ENCODE results near the gene ITGB8.

ITGB8 gene

DNA sequence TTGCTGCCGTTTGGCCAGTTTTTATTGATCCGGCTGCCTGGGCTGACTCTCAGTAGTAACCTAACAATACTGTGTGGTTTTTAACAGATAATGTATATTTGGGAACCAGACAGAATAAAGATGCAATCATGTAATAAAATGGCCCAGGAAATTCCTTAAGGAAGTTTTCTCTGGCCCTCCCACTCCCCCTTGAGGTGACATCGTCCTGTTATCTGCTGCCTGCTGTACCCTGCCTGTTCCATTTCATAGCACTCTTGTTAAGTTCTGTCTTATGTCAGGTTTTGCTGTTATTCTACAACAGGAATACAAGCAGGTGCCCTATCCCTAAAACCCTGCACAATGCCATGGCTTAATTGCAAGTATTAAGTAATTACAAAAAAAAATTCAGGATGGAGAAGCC, 12.5 kb downstream of the ITGB8 start:
- DNase-seq (ENCODE audit: low read depth), result peak; percentile 6

DNA sequence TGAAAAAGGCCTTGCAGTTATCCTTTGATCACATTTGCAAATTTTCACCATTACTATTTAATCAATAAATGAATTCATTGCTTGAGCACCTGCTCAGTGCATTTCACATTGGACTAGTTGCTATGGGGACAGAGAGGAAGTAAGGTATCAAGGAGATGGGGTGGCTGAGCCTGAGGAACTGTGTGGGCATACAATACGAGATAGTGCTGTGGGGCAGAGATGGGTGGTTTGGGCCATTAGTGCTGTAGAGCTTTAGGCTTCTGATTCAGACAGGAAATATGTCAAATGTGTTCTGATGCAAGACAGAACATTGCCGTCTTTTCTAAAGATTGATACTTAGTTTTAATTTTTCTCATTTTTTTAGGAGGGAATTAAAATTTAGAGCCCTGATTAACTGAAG, 13.2 kb downstream of the ITGB8 start:
- no peak for DNase-seq (ENCODE audit: low read depth)

DNA sequence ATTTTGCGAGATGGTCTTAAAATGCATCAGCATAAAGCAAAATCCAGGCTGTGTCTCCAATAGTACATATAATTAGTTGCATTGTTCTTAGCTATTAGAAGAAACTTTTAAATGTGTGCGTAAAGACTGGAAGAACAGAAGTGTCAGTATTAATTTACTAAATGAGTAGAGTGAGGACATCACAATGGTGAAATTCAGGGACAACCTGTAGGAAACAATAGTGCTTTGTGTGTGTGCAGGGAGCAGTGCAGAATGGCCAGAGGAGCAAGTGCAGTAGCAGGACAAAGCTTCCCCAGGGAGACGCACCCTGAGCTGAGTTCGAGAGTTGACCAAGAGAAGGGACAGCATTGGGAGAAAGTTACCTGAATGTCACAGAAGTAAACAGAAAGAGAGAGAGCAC, 13.7 kb downstream of the ITGB8 start:
- no peak for DNase-seq (ENCODE audit: low read depth)

DNA sequence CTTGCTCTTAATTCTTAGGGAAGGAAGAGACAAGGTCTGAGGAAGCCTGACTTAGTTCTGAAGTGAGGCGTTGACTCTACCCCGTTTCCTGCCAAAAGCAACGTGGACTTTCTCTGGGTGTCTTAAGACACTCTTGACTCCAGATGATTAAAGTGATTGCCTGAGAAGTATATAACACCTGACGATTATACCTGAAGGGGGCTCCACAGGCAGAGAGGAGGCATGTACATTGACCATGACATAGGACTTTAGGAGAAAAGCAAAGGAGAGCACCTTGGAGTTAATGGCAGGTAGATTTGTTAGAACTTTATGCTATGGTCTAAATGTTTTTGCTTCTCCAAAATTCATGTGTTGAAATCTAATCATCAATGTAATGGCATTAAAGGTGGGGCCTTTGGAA, 15.9 kb downstream of the ITGB8 start:
- DNase-seq (ENCODE audit: low read depth), result no peak

DNA sequence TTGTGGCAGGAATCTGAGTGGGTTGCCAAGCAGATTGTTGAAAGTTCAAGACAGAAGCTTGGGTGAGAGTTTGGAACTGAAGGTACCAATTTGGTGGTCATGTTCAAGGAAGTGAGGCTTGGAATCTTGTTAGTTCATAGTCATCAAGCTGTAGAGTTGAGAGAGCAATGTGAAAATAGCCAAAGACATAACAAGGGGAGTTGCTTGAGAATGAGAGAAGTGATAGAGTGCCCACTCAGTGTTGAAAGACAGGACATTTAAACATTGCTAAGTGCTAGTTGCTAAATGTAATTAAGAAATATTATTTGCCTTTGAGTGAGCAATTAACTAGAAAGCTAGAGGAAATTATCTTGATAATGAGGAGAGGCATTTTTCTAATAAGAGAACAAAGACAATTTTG, 17.0 kb downstream of the ITGB8 start:
- no peak for DNase-seq (ENCODE audit: low read depth)

DNA sequence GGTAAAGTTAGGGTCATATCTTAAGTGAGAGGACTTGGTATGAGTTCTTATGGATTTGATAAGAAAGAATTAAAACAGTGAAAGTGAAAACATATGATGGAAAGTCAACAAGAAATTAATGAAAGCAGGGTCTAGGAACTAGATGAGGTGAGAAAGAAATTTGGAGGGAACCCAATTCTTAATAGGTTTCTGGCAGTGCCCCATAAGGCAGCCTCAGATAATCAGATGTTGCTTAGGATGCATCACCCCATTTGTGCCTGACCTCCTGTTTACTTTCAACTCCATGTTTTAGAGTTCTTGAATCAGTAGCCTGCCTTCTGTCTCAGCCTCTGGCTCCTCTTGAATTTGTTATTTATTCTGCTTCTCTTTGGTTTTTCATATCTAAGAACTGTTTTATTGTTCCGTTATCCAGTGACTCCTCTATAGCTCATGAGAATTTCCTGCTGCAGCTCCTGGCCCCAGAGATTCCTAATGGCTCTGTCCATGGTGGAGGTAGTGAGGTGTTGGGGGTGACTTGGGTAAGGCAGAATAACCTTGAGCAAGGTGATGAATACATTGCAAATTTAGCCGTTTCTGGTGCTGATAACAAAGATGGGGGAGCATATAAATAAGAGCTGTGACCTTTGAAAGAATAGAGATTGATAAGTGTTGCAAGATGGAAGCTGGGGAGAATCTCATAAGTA, 17.6 kb downstream of the ITGB8 start:
- DNase-seq (ENCODE audit: low read depth), result no peak

DNA sequence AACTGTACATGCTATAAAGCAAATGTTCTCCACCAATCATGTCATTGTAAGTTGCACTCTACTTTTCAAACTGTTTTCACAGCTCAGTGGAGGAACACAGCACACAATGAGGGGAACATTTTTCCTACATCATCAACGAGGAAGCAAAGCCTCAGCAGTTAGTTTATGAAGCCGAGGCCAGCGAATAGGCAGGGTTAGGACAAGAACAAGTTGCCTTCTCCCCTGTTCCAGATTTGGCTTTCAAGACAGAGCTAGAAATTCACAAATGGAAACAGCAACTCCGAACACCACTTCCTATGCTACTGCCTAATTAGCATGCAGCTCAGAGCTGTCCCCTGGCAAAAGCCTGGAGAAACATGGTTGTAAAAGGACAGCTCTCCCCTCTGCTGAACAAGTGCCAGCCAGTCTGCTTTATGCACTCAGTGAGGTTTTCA, 19.8 kb downstream of the ITGB8 start:
- no peak for DNase-seq (ENCODE audit: low read depth)

DNA sequence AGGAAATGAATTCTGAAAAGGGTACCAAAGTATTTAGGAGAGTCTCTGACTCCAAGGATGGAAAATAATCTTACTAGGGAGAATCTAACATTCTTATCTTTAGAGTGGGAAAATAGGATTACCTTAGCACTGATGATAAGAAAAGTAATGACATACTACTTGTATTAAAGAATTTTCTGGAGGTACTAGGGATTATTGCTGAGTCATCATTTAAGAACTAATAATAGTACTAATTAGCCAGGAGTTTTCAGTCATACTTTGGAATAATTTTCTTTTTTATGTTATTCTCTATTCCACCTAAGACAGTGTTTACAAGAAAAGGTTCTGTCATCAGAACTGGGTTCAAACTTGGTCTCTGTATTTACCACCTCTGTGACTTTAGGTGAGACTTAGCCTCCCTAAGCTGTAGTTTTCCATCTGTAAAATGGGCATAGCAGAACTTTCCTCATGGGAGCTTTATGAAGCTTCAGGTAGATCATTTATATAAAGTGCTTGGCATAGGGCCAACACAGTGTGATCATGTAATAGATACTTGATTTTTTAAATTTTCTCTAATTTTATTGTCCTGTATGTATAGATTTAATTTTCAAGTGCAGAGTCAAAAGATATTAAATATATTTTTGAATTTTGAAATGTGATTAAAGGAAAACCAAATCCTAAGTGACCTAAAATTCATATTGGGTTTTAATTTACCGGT, 20.4 kb downstream of the ITGB8 start:
- no peak for DNase-seq (ENCODE audit: low read depth)

DNA sequence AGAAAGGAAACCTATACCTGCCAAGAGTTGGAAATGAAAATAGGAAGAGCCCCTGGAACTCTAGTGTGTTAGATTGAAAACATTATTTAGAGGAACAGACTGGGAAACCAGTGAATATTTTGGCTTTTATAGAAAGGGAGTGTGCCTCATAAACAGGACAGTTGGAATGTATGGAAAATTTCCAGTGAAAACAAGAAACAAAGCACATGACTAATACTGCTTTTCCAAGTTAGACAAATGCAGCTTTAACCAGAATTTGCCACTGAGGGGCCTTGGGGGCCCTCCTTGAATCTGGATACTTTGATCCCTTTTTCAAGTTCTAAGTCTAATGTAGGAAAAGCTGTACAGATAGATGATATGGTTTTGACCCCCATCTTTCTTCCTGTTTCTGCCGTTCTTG, 21.2 kb downstream of the ITGB8 start:
- DNase-seq (ENCODE audit: low read depth), result peak; percentile 9

DNA sequence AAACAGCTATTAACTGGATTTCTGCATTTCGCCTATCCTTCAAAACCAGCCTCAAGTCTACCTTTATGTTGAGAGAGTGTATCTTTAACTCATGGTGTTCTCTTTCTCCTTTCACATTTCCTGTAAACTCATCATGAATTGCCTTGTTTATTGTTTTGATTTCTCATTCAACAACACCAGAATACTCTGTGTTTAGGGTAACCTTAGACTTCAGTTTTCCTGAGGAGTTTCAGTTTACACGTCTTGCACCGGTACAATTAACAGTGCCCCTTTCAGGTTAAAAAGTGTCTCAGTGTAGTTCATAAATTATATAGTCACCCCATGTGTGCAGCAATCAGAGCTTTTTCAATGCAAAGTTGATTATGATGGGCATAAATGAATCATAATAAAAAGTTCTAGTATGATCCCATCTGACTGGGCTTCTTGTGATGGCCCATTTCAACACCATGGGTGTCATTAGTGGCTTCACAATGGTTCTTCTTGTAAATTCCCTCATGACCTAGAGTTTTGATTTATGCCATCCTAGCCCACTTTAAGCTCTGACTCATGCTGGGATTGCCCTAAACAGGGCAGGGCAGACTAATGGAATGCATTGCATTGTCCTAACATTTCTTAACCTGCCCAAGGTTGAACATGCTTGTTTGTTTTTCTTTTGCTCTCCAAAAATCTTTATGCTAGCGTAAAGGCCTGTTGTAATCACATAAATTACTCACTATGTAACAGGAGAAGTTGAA, 22.0 kb downstream of the ITGB8 start:
- peak; percentile 50 for DNase-seq (ENCODE audit: low read depth)

DNA sequence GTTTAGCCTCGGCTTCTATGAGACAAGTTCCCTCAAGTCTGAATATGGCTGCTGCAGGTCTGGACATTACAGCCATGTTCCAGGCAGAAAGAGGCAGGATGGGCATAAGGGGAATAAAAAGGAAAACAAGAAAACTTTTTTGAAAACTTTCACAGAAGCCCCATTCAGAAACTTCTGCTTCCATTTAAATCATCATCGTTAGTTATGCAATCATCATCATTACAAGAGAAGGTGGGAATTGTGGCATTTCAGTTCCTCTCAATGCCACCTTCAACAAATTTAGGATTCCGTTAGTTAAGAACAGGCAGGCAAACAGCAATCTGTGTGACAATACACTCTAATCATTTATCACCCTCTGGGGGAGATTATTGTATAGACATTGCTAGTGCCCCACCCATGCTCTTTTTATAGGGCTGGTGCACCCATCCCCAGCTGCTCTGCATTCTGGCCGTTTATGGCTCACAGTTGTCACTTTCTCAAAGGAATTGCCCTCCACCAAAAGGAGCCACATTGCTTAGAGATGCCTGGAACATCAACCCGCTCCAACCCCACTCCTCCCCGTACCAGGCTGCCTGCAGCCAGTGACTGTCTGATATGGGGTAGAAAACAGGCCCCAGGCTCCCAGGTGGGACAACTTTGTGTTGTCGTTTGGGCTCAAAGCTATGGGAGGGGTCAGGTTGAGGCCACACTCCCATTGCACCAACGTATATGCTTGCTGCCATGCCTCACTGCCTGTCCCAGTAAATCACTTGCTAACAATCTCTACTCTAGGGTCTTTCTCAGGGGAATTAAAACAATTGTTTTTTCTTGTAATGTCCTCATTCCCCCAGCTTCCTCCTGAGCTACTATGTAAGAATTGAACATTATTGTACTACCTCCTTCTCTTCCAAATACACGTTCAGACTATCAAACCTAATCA, 24.2 kb downstream of the ITGB8 start:
- DNase-seq (ENCODE audit: low read depth), result no peak

DNA sequence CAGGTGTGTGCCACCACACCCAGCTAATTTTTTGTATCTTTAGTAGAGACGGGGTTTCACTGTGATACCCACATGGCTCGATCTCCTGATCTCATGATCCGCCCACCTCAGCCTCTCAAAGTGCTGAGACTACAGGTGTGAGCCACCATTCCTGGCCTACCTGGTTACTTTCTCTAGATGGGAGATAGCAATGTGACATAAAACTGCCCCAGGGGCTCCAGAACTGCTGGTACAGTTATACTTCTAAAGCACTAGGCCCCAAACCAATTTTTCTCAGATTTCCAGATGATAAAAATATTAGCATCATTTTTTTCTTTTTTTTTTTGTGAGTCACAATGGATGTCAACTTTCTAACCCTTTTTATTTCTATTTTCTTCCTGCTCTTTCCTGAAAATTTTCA, 27.4 kb downstream of the ITGB8 start:
- DNase-seq (ENCODE audit: low read depth), result no peak

DNA sequence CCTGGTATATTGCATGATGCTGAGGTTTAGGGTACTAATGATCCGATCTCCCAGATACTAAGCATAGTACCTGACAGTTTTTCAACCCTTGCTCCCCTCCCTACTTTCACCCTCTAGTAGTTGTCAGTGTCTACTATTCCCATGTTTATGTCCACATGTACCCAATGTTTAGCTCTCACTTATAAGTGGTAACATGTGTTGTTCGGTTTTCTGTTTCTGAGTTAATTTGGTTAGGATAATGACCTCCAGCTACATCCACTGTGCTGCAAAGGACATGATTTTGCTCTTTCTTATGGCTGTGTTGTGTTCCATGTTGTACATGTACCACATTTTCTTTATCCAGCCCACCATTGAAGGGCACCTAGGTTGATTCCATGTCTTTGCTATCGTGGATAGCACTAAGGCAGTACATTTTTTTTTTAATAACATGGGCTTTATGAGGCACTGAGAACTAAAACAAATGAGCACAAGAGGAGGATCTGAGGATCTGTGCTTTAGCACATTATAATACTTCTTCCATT, 28.1 kb downstream of the ITGB8 start:
- DNase-seq (ENCODE audit: low read depth), result no peak

DNA sequence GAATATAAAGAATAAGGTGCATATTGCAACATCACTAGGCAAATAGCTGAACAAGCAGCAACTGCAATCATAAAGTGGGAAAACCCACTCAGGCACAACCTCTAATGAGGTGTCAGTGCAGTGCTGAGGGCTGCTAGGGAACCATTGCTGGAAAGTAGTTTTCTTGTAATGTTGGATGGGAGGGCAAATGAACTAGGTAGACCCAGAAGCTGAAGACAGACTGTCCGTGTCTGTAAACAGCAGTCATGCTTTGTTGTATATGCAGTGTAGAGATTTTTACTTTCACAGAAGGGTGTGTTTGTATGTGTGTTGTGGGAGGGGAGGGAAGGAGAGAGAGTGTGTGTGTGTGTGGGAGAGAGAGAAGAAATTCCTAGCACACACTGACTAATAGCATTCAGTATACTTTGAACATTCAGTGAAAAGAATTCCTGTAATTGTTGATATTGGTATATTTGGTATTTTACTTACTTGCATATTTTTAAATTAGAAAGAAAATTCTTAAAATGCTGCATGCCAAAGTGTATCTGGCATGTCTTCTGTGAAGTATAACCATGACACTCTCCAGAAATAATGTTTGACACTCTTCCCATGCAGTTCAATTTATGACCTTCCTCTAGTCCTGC, 28.8 kb downstream of the ITGB8 start:
- DNase-seq (ENCODE audit: low read depth), result no peak

DNA sequence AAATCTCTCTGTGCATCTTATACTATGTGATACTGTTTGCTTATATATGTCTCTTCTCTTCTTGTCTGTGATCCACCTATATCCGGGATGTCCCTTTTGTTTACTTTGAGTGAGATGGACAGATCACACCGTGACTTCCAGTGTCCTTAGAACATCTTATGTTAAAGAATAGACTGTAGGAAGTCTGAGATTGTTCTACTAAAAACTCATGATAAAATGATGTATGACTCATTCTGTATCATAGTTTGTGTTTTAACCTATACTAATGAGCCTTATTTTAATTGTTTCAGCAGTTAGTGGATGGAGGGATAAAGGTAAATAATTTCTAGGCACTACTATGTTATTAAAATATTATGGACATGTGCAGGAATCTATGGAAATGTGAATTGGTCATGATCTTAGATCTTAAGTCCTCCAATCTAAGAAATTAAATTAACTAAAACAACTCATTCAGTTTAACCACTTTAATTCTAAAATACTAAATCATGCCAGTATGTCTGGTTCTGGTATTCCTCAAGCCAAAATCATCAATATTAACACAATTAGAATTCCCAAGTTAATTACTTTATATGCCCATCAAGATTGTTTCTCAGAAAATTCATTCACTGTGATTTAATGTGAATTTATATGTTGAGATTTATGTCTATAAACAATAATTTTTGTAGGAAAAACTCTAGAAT, 32.0 kb downstream of the ITGB8 start:
- DNase-seq (ENCODE audit: low read depth), result no peak

DNA sequence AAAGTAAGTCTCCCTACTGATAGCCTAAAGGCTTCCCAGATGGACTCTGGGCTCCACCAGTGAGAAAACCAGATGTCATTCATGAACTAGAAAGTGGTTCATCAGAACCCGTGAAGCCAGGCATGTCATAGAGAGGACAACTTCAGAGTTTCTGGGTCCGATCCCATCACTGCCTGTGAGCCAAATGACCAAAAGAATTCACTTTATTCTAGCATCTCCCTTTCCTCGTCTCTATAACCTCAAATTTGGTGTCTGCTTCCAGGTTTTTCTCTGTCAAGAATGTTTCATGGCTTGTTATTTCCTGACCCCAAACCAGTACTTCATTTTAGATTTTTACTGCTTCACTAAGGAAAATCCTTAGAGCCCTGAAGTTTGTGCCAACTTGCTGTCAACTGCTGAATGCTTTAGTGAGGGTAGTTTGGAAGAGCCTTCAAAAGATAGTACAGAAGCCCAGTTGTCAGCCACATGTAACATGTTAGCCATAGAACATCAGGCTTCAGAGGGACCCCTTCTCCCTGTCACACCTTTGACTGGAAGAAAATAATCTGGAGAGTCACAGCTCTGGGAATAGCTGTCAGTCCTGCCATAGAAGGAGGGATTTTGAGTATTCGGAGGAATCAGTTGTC, 34.0 kb downstream of the ITGB8 start:
- no peak for DNase-seq (ENCODE audit: low read depth)

DNA sequence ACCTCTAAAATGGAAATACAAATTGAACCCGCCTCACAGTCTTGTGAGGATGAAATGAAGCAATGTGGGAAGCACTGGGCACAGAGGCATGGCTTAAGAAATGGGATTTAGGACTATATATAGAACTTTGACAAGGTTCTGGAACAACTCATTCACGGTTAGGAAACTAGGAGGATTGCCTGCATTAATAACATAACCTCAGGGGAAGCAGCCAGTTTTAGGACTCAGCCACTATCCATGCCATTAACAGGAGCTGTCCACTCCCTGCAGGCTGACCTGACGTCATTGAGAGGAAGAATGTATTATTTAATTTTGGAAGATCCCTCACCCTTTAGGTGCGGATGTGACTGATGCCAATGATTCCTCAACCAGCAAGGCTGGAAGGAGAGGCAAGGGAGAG, 34.8 kb downstream of the ITGB8 start:
- no peak for DNase-seq (ENCODE audit: low read depth)

DNA sequence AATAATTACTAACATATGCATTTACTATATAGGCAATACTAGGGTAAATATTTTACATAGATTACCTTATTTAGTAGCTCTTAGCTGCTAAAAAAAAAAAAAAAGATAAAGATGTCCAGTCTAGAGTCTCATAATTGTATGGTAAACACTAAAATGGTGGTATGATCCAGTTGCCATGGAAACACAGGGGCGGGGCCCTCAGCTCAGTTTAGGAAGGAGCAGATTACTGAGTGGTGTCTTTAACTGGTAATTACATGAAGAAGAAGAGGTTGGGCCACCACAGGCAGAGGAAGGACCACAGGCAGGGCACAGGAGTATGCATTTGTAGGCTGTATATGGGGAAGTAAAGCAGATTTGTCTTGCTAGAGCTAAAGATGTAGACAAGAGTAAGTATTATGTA, 43.7 kb downstream of the ITGB8 start:
- DNase-seq (ENCODE audit: low read depth), result no peak

DNA sequence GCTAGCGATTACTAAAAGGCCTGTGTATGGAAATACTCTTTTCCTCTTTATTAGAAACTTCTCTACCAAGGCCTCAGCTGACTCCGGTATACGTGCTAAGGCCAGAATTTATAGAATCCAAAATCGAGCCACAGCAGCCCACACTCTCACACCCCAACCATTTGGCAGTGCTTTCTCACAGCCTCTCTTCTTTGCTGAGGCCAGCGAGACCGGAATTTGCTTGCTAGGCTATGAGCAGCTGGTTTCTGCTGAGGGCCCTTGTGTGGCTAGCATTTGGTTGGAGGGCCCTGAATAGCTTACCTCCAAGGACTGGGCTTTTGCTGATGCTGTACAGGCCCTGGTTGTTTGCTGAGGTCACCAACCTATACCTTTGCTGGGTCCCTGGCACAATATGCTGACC, 46.1 kb downstream of the ITGB8 start:
- no peak for DNase-seq (ENCODE audit: low read depth)

DNA sequence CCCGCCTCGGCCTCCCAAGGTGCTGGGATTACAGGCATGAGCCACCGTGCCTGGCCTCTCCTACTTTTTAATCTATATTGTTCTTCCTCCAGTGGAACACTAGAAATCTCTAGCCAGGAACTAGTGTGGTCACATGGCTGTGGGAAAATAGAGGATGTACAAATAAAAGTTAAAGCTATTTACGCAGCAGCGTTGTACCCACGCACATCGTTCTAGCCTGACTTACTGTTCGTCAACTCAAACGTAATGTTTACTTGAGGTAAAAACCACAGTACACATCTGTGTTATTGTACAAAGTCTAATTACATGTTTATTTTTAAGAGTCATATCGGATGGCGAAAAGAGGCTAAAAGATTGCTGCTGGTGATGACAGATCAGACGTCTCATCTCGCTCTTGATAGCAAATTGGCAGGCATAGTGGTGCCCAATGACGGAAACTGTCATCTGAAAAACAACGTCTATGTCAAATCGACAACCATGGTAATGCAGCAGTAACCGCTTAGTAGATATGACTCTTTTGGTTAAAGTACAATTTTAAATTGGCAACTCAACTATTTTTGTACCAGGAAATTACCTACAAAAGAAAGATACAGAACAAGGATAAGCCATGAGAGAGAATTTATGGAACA, 50.8 kb downstream of the ITGB8 start:
- no peak for DNase-seq (ENCODE audit: low read depth)
